ENCODE results near the gene EPB41L3.

The EPB41L3 gene

DNA sequence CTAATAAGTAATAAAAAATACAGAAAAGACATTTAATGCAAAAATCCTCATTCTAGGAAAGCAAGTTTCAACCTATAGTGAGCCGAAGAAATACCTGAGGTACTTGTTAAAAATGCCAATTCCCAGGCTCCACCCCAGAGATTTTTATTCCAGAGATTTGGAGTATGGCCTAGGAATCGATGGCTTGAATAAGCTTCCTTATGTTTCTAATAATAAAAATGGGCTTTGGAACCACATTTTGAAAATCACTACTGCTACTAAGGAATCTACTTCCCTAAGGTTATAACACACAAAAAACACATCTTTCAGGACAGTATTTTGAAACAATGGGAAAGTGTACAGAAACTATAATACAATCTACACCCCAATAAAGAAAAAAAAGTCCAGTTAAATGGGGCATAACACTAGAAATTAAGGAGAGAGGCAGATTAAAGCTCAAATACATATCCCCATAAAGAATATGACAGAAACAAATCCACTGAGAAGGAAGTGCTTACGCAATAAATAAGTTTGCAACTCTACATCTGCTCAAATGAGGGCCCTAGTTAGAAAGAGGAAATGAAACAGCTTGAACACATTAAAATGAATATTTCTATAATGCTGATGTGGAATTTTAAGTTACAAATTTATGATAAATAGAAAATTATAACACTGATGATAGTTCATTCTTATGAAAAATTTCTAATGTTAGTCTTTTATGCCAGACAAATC lies 103.7 kb downstream of the EPB41L3 start:
- TF ChIP-seq, protein P1, sequence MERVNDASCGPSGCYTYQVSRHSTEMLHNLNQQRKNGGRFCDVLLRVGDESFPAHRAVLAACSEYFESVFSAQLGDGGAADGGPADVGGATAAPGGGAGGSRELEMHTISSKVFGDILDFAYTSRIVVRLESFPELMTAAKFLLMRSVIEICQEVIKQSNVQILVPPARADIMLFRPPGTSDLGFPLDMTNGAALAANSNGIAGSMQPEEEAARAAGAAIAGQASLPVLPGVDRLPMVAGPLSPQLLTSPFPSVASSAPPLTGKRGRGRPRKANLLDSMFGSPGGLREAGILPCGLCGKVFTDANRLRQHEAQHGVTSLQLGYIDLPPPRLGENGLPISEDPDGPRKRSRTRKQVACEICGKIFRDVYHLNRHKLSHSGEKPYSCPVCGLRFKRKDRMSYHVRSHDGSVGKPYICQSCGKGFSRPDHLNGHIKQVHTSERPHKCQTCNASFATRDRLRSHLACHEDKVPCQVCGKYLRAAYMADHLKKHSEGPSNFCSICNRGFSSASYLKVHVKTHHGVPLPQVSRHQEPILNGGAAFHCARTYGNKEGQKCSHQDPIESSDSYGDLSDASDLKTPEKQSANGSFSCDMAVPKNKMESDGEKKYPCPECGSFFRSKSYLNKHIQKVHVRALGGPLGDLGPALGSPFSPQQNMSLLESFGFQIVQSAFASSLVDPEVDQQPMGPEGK (CRISPR knock-in tag; IDR thresholded peaks at IDR 0.05; ENCODE audit: borderline replicate concordance), result no peak
- TF ChIP-seq, protein P2, sequence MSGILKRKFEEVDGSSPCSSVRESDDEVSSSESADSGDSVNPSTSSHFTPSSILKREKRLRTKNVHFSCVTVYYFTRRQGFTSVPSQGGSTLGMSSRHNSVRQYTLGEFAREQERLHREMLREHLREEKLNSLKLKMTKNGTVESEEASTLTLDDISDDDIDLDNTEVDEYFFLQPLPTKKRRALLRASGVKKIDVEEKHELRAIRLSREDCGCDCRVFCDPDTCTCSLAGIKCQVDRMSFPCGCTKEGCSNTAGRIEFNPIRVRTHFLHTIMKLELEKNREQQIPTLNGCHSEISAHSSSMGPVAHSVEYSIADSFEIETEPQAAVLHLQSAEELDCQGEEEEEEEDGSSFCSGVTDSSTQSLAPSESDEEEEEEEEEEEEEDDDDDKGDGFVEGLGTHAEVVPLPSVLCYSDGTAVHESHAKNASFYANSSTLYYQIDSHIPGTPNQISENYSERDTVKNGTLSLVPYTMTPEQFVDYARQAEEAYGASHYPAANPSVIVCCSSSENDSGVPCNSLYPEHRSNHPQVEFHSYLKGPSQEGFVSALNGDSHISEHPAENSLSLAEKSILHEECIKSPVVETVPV (CRISPR knock-in tag; IDR thresholded peaks at IDR 0.05), result no peak
- TF ChIP-seq ZNF8 (CRISPR knock-in tag; IDR thresholded peaks at IDR 0.05), result no peak
- TF ChIP-seq OSR1 (CRISPR knock-in tag; IDR thresholded peaks at IDR 0.05), result no peak
- TF ChIP-seq ISL1 (CRISPR knock-in tag; IDR thresholded peaks at IDR 0.05), result no peak
- no peak for TF ChIP-seq ZFP3 (CRISPR knock-in tag; IDR thresholded peaks at IDR 0.05)
- TF ChIP-seq CSDC2 (CRISPR knock-in tag; IDR thresholded peaks at IDR 0.05), result no peak
- no peak for TF ChIP-seq ZFP30 (CRISPR knock-in tag; IDR thresholded peaks at IDR 0.05)
- TF ChIP-seq, protein P3, sequence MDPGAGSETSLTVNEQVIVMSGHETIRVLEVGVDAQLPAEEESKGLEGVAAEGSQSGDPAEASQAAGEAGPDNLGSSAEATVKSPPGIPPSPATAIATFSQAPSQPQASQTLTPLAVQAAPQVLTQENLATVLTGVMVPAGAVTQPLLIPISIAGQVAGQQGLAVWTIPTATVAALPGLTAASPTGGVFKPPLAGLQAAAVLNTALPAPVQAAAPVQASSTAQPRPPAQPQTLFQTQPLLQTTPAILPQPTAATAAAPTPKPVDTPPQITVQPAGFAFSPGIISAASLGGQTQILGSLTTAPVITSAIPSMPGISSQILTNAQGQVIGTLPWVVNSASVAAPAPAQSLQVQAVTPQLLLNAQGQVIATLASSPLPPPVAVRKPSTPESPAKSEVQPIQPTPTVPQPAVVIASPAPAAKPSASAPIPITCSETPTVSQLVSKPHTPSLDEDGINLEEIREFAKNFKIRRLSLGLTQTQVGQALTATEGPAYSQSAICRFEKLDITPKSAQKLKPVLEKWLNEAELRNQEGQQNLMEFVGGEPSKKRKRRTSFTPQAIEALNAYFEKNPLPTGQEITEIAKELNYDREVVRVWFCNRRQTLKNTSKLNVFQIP (CRISPR knock-in tag; IDR thresholded peaks at IDR 0.05; ENCODE audit: borderline replicate concordance, low read depth), result no peak
- TF ChIP-seq TOX (CRISPR knock-in tag; IDR thresholded peaks at IDR 0.05; ENCODE audit: borderline replicate concordance), result no peak
- no peak for TF ChIP-seq RARB (CRISPR knock-in tag; IDR thresholded peaks at IDR 0.05)
- TF ChIP-seq, protein P4, sequence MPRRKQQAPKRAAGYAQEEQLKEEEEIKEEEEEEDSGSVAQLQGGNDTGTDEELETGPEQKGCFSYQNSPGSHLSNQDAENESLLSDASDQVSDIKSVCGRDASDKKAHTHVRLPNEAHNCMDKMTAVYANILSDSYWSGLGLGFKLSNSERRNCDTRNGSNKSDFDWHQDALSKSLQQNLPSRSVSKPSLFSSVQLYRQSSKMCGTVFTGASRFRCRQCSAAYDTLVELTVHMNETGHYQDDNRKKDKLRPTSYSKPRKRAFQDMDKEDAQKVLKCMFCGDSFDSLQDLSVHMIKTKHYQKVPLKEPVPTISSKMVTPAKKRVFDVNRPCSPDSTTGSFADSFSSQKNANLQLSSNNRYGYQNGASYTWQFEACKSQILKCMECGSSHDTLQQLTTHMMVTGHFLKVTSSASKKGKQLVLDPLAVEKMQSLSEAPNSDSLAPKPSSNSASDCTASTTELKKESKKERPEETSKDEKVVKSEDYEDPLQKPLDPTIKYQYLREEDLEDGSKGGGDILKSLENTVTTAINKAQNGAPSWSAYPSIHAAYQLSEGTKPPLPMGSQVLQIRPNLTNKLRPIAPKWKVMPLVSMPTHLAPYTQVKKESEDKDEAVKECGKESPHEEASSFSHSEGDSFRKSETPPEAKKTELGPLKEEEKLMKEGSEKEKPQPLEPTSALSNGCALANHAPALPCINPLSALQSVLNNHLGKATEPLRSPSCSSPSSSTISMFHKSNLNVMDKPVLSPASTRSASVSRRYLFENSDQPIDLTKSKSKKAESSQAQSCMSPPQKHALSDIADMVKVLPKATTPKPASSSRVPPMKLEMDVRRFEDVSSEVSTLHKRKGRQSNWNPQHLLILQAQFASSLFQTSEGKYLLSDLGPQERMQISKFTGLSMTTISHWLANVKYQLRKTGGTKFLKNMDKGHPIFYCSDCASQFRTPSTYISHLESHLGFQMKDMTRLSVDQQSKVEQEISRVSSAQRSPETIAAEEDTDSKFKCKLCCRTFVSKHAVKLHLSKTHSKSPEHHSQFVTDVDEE (CRISPR knock-in tag; IDR thresholded peaks at IDR 0.05), result no peak
- TF ChIP-seq PPARA (CRISPR knock-in tag; IDR thresholded peaks at IDR 0.05; ENCODE audit: borderline replicate concordance), result no peak
- no peak for TF ChIP-seq ZNF565 (CRISPR knock-in tag; conservative IDR thresholded peaks at IDR 0.05; ENCODE audit: low read depth)
- TF ChIP-seq GLIS3 (CRISPR knock-in tag; IDR thresholded peaks at IDR 0.05), result no peak
- TF ChIP-seq ZNF70 (CRISPR knock-in tag; IDR thresholded peaks at IDR 0.05), result no peak
- no peak for TF ChIP-seq ZC3H10 (CRISPR knock-in tag; IDR thresholded peaks at IDR 0.05)
- TF ChIP-seq SNAI2 (CRISPR knock-in tag; IDR thresholded peaks at IDR 0.05), result no peak
- no peak for ATAC-seq

DNA sequence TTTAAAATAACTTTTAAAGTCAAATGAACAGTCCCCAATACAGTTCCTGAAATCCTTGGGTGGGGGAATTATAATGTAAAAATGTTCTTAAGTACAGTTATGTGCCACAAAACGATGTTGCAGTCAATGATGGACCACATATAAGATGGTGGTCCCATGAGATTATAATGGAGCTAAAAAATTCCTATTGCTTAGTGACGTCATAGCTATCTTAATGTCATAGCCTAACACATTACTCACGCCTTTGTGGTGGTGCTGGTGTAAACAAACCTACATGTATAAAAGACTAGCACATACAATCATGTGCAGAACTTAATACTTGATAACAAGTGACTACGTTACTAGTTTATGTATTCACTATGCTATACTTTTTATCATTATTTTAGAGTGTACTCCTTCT lies 109.4 kb downstream of the EPB41L3 start:
- no peak for ATAC-seq
- no peak for TF ChIP-seq OSR1 (CRISPR knock-in tag; IDR thresholded peaks at IDR 0.05)
- no peak for TF ChIP-seq ARNTL (CRISPR knock-in tag; IDR thresholded peaks at IDR 0.05; ENCODE audit: borderline replicate concordance, low read depth)
- TF ChIP-seq, protein P3 (CRISPR knock-in tag; IDR thresholded peaks at IDR 0.05; ENCODE audit: borderline replicate concordance, low read depth), result no peak
- no peak for TF ChIP-seq ZNF565 (CRISPR knock-in tag; conservative IDR thresholded peaks at IDR 0.05; ENCODE audit: low read depth)
- TF ChIP-seq ZNF70 (CRISPR knock-in tag; IDR thresholded peaks at IDR 0.05), result no peak
- no peak for TF ChIP-seq BACH2 (CRISPR knock-in tag; IDR thresholded peaks at IDR 0.05; ENCODE audit: borderline replicate concordance)
- TF ChIP-seq CSDC2 (CRISPR knock-in tag; IDR thresholded peaks at IDR 0.05), result no peak
- TF ChIP-seq TOX (CRISPR knock-in tag; IDR thresholded peaks at IDR 0.05; ENCODE audit: borderline replicate concordance), result no peak
- TF ChIP-seq SNAI2 (CRISPR knock-in tag; IDR thresholded peaks at IDR 0.05), result no peak
- no peak for TF ChIP-seq ZNF8 (CRISPR knock-in tag; IDR thresholded peaks at IDR 0.05)
- no peak for TF ChIP-seq PPARA (CRISPR knock-in tag; IDR thresholded peaks at IDR 0.05; ENCODE audit: borderline replicate concordance)
- no peak for TF ChIP-seq ZFP30 (CRISPR knock-in tag; IDR thresholded peaks at IDR 0.05)
- TF ChIP-seq GLIS3 (CRISPR knock-in tag; IDR thresholded peaks at IDR 0.05), result no peak
- TF ChIP-seq, protein P4 (CRISPR knock-in tag; IDR thresholded peaks at IDR 0.05), result no peak
- no peak for TF ChIP-seq ZC3H10 (CRISPR knock-in tag; IDR thresholded peaks at IDR 0.05)
- TF ChIP-seq ESRRG (CRISPR knock-in tag; IDR thresholded peaks at IDR 0.05), result no peak
- no peak for TF ChIP-seq ZFP3 (CRISPR knock-in tag; IDR thresholded peaks at IDR 0.05)
